ENCODE results near the gene CD300C.
A peak's percentile ranks its signal among the peaks of the same experiment; 100 is the strongest.
"Not testable (repeated sequence)": the region's sequence is repeated elsewhere in the genome, so short reads cannot be mapped to it uniquely, and the experiment has no call there.

Gene CD300C

DNA sequence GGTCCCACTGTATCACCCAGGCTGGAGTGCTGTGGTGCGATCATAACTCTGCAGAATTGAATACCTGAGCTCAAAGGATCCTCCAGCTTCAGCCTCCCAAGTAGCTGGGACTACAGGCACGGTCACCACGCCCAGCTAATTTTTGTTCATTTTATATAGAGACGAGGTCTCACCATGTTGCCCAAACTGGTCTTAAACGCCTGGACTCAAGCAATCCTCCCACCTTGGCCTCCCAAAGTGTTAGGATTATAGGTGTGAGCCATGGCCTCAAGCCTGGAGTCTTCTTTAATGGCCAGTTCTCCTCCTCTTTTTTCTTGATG, 15.1 kb downstream of the CD300C start:
- no peak for DNase-seq

DNA sequence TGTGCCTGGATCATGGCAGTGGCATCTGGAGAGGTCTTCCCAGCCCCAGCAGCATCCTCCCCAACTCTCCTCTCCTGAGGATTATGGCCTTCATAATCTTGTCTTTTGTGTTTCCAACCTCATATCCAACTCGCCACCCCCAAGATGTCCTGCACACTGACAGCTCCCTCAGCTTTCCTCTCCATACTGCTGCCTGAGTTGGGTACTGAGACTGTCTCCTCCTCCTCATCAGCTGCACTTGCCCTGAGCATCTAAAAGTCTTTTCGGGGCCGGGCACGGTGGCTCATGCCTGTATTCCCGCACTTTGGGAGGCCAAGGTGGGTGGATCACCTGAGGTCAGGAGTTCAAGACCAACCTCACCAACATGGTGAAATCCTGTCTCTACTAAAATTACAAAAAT, 16.7 kb downstream of the CD300C start:
- DNase-seq: no peak

DNA sequence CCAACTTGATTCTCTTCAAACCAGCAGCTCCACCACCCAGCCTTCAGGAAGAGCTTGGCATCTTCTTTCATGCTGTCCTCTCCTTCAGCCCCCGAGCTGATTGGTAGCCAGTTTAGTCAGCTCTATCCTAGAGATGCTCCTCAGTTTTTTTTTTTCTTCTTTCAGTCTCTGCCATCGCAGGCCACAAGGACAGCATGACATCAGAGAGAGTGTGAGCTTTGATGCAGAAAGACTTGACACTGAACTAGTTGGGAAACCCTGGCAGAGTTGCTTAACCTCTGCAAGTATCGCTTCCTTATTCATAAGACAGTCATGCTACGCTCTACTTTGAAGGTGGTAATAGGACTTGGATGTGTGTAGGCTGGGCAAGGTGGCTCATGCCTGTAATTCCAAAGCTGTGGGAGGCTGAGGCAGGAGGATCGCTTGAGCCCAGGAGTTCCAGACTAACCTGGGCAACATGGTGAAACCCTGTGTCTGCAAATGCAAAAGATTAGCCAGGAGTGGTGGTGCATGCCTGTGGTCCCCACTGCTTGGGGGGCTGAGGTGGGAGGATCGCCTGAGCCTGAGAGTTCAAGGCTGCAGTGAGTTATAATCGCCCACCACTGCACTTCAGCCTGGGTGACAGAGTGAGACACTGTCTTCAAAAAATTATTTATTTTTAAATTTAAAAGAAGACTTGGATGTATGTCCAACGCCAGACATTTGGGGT, 17.3 kb downstream of the CD300C start:
- DNase-seq: no peak

DNA sequence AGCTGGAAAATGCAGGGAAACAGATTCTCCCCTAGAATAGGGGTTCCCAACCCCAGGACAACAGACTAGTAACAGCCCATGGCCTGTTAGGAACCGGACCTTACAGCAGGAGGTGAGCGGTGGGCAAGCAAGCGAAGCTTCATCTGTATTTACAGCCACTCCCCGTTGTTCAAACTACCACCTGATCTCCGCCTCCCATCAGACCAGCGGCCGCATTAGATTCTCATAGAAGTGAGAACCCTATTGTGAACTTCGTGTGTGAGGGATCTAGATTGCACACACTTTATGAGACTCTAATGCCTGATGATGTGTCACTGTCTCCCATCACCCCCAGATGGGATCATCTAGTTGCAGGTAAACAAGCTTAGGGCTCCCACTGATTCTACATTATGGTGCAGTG, 18.2 kb downstream of the CD300C start:
- DNase-seq: no peak

DNA sequence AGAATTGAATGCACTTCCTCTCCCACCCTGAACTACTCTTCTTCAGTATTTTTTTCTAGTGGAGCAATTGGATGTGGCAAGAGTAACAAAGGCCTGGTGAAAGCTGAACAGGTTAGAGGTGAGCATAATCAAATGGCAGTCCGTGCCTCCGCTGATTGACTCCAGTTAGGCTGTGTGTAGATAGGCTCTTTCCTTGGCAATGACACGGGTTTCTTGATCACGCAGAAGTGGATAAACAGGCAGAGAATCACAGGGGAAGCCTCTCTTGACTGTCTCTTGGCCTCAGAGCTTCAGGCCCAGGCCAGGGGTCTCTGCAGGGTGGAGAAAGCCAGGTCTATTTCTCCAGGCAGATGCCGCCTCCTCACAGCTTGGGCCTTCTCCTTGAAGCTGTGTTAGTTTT, 18.8 kb downstream of the CD300C start:
- DNase-seq: no peak

DNA sequence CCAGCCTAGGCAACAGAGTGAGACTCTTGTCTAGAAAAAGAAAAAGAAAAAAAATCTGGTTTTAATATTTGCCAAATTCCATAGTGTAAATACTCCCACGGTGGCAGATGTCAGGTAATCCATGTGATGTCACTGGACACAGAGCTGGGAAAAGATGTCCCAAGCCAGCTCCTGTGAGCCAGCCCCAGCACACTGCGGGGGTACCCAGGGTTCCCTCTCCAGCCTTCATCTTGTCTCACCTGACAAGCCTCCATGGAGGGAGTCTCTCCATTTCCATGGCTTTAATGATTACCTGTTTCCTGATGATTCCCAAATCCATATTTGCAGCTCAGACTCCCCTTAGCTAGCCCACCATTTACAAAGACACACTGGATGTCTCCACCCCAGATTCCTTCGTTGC, 19.2 kb downstream of the CD300C start:
- DNase-seq: no peak

DNA sequence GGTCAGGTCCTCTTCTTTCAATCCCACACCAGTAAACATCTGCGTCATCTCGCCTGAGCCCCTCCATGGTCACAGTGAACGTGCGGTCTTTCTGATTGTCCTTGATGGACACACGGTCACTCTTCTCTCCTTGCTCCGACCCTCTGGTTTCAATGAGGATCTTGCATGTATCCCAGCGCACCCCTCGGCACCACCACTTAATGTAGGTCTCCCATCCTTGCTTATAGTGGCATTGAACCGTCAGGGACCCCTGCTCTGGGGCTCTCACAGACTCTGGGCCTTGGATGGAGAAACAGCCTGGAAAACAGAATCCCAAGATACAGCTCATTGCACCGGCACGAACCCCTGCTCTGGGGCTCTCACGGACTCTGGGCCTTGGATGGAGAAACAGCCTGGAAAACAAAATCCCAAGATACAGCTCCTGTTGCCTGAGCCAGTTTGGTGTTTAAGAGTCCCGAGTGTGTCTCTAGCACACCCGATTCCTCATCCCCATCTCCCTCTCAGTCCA, 20.1 kb downstream of the CD300C start:
- DNase-seq: no peak

DNA sequence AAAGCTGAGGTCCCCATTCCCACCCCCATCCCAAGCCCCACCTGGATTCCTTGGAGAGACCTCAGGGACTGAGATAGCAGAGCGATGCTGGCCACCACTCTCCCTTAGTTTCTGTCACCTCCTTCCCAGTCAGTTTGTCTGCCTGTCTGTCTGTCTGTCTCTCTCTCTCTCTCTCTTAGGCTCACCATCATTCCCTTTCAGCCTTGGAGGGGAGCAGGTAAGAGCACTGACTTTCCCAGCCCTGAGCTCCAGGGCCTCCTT, 20.5 kb downstream of the CD300C start:
- no peak for DNase-seq

DNA sequence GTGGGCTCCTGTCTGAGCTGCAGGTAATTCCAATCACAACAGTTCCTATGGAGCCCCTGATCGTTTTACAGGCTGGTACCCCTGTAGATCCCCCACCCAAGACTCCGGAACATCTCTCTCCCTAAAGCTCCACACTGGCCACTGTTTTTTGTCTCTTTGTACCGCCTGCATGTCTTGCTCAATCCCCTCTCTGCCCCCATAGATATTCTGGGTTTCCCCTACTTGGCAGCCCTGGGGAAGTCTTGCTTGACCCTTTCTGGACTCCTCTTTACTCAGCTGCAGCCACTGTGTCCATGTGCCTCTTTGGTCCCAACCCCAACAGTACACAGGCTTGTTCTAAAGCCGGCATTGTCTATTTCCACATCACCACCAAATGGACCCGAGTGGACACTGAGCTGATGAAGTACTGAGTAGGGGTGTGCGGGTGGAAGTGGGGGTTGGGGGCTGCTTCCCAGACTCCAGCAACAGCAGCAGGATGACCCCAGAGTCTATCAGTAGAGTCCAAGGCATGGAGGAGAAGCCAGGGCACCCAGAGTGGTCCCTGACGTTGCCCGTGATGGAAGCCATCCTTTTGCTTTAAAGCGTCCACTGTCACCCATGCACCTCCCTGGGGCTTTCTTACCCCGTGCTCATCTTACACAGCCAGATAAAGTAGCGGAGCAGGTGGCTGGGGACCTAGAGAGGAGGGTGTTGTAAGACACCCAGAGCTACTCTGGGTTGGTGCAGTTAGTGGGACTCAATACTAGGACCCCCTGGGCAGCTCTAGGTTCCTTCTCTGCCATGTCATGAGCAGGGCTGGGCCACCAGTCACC, 21.1 kb downstream of the CD300C start:
- no peak for DNase-seq

DNA sequence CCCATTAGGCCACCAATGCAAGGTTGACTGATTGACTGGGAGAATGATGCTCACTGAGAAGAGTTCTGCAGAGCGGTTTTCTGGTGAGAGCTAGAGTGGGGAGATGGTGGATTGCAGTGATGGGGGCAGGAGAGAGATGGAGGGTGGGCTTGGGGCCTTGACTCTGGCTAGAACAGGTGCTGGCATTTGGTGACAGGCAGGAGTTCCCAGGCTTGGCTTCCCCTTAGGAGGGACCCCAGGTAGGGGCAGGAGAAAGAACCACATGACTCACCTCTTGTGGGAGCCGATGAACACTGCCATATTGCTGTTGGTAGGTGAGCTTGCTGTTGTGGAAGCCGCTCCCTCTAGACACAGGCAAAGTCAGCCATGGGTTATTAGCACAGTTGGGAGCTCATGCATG, 22.6 kb downstream of the CD300C start:
- no peak for DNase-seq

DNA sequence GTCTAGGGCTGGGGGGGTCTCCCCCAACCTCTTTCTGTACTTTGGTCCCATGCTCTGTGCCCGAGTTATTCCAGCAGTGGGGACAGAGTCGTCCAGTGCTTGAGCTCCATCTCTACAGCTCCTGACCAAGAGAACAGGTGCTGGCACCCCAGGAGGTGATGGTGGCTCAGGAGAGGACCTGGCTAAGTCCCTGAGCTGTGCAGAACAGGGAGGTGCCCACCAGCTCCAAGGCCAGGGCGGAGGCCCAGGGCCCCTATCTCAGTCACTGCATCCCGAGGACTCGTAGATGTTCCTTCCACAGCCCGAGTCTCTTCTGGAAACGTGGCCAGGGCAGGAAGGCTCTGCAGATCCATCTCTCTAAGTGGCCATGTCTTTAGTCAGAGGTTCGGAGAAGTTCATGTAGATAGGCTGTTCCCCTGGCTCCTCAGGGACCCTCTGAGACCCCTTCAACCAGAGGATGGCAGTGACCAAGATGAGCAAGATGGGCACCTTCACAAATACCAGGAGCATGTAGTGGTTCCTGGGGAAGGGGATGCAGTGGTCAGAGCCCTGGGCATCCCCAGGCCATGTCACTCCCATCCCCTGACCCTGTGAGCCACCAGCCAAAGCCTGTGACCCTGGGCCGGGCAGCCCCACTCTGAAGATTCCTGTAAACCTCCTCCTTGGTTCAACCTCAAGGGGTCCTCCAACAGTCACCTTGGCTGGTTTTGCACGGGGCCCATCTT, 23.4 kb downstream of the CD300C start:
- no peak for DNase-seq

DNA sequence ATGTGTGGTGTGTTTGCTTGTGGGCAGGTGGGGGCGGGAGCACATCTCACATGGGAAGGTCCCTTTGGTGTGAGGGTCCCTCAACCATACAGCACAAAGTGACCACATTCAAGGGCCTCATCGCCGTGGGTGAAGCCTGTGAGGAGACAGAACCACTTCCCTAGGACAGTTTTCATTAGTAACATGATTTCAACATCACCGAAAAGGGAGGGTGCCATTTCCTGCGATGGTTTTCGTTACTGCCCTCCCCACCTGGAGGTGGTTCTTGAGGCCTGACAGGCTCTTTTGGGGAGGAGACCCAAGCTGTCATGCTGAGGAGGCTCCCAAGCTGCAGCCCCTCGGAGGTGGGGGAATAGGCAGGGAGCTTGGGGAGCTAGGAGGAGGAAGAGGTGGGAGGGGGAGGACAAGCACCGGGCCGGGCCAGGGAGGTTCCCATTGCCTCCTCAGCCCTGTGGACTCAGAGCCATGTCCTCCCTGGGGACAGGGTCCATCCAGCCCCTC, 24.2 kb downstream of the CD300C start:
- DNase-seq: no peak

DNA sequence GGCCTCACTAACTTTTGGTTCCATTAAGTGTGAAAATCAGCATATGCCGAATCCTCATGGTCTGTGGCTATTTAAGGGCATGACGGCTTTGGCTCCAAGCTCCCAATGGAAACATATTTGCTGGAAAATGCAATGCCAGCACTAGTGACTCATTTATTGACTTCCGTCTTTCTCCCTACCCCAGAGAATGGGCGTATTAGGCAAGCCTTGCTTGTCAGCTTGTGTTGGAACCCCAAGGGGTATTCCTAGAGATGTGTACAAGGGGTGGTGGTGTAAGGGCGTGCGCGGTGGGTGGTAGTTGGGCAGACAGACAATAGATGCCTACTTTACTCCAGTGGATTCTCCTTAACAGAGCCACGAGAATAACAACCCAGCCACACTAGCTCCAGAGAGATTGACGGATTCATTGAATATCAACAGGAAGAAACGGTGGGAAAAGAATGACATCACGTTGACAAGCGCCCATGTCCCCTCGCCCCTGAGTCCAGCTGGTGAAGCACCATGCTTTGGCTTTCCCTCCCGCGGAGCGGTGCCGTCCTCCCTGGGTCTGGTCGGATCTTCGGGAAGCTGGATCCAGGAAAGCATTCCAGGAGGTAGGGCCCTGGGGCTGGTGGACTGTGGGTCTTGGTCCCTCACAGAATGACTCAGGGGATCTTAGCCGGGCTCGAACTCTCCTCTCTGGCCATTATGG, 25.0 kb downstream of the CD300C start:
- DNase-seq: no peak

DNA sequence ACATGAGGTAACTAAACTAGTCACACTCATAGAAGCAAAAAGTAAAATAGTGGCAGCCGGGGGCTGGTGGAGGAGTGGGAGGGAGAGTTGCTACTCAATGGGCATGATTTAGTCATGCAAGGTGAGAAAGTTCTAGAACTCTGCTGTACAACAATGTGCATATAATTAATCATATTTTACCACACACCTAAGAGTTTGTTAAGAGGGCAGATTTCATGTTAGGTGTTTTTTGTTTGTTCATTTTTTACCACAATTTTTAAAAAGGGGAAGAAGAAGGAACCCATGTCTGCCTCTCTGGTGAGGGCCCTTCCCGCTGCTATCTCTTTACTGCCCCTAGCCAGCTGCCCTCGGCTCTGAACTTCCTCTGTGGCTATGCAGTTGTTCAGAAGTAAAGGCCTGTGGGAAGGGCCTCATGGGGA, 25.9 kb downstream of the CD300C start:
- peak in 1 of 2 experiments; percentile 18 for DNase-seq

DNA sequence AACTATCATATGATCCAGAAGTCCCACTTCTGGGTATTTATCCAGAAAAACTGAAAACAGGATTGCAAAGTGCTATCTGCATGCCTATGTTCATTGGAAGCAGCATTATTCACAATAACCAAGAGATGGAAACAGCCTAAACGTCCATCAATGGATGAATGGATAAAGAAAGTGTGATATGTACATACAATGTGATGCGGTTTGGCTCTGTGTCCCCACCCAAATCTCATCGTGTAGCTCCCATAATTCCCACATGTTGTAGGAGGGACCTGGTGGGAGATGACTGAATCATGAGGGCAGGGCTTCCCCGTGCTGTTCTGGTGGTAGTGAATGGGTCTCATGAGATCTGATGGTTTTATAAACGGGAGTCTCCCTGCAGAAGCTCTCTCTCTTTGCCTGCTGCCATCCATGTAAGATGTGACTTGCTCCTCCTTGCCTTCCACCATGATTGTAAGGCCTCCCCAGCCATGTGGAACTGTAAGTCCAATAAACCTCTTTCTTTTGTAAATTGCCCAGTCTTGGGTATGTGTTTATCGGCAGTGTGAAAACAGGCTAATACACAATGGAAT, 27.4 kb downstream of the CD300C start:
- DNase-seq: not testable (repeated sequence)

DNA sequence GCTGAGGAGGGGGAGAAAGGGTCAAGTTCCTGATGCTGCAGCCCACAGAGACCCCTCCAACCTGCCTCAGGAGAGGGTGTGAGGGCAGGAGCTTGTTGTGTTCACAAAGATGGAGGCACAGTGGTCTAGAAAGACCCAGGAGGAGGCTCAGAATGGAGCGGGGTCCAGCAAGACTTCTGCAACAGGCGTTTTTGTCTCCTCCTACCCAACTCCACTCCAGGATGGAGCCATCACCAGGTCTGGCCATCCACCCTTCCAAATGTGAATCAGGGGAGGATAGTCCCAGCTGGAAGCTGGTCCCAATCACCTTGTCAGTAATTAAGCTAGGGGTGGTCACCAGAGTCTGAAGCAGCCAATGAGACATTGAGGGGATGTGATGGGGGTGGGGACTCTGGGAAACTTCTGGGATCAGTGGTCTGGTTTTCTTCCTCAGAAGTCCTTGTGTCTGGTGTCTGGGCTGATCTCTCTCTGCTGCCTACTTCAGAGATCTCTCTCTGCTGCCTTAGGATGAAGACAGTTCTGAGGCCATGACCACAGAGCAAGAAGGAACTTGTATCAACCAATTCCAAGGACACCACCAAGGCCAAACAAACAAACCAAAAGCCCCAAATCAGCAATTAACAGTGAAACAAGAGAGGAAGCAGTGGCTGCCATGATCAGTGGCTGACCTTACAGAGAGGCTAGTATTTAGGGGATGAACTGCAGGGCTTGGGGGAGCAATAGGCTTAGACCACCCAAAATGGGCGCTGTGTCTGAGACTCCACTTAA, 29.2 kb downstream of the CD300C start:
- no peak for DNase-seq

DNA sequence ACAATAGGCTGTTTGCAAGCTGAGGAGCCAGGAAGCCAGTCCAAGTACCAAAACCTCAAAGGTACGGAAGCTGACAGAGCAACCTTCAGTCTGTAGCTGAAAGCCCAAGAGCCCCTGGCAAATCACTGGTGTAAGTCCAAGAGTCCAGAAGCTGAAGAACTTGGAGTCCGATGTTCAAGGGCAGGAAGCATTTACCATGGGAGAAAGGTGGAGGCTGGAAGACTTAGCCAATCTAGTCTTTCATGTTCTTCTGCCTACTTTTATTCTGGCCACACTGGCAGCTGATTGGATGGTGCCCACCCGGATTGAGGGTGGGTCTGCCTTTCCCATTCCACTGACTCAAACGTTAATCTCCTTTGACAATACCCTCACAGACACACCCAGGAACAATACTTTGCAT, 30.0 kb downstream of the CD300C start:
- no peak for DNase-seq

DNA sequence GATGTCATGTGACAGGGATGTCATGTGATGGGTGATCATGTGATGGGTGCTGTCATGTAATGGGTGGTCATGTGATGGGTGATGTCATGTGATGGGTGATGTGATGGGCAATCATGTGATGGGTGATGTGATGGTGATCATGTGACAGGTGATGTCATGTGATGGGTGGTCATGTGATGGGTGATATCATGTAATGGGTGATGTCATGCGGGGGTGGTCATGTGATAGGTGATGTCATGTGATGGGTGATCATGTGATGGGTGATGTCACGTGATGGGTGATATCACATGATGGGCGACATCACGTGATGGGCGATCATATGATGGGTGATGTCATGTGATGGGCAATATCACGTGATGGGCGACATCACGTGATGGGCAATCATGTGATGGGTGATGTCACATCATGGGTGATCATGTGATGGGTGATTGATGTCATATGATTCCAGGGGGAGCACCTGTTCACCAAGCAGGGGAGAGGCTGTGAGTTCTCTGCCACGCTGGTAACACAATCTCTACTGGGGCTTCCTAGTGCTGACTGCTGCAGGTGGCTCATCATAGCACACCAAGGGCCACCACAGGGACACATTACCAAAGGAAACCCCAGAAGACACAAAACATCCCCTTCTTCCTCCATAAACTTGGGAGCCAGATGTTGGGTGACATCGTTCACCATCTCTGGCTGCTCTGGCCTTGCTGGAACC, 31.1 kb downstream of the CD300C start:
- no peak for DNase-seq

DNA sequence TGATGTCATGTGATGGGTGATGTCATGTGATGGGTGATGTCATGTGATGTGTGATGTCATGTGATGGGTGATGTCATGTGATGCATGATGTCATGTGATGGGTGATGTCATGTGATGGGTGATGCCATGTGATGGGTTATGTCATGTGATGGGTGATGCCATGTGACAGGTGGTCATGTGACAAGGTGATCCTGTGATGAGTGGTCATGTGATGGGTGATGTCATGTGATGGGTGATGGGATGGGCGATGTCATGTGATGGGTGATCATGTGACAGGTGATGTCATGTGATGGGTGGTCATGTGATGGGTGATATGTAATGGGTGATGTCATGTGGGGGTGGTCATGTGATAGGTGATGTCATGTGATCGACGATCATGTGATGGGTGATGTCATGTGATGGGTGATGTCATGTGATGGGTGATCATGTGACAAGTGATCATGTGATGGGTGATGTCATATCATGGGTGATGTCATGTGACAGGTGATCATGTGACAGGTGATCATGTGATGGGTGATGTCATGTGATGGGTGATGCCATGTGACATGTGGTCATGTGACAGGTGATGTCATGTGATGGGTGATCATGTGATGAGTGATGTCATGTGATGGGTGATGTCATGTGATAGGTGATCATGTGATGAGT, 31.8 kb downstream of the CD300C start:
- DNase-seq: peak; percentile 32 to 46

DNA sequence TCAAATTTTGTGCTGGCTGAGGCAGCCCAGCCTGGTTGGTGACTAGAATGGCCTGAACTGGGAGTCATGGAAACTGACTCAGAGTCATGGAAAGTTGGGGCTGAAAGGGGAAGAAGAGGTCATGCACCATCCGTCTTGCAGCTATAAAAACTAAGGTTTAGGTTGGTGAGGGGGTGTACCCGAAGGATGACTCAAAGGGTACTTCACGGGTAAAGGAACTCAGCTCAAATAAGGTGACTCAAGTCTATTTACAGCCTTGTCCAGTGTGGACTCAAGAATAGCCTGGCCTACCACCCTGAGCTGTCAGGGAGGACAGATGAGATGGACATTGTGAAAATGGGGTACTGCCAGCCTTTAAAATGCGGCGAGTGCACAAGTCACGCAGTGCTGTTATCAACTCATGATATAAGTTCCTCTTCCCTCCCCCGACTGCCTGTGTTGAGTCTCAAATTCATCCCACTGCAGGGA, 33.3 kb downstream of the CD300C start:
- peak; percentile 52 to 66 for DNase-seq

DNA sequence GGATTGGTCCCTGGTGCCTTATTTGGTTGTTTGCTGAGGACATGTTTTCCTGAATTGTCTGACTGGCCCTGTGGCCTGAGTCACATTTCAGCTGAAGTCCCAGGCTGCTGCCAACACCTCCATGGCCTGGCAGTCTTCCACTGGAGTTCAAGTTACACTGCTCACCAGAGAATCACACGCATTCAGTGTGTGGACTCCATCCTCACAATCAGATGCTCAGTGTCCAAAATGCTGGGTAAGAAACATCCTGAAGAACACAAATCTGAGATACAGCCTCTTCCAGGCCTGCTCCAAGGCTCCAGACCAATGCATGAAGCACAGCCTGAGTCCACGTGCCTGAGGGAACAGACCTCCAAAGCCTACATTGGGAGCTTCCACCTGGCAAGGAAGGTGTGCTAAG, 33.9 kb downstream of the CD300C start:
- no peak for DNase-seq

All from activated CD4-positive, alpha-beta T cell treated with anti-CD3 and anti-CD28 coated beads, Interleukin-2, amount 50 U/mL, for 48 hours (primary cell).